Measurements from ENCODE around the gene ISG15. TPM values are rescaled to one million over a fixed set of nuclear protein-coding genes. Genes with fewer than 3 reads are reported as not detected.

The ISG15 gene
- total and polyA plus RNA-seq, 2 of the 13 experiments (the other 11 are each of a cell fraction or from before 2014, with no cell fraction given) = 42.1 to 54.9 TPM

GRCh38 chr1:1000357-1001056, 12.8 kb upstream of the ISG15 start (continued):
- TF ChIP-seq BORCS8-MEF2B (CRISPR knock-in tag; IDR thresholded peaks at IDR 0.05) (0 out of 2 replicates have a peak, but pooled peaks have one; percentile 35), ZNF34 (CRISPR knock-in tag; IDR thresholded peaks at IDR 0.05; ENCODE audit: borderline replicate concordance) (no peak), ATF2 (CRISPR knock-in tag; IDR thresholded peaks at IDR 0.05) (peak; percentile 100), FOSL1 (CRISPR knock-in tag; IDR thresholded peaks at IDR 0.05; ENCODE audit: borderline replicate concordance) (peak; percentile 40; the same call in 1 of the 2 replicates), DRAP1 (CRISPR knock-in tag; IDR thresholded peaks at IDR 0.05) (peak; percentile 37; the same call in 1 of the 2 replicates), MEIS2 (CRISPR knock-in tag; IDR thresholded peaks at IDR 0.05) (no peak; the same call in 1 of the 2 replicates), KAT8 (CRISPR knock-in tag; IDR thresholded peaks at IDR 0.05) (peak; percentile 73; the same call in 1 of the 2 replicates), LBX2 (CRISPR knock-in tag; IDR thresholded peaks at IDR 0.05; ENCODE audit: borderline replicate concordance) (no peak), MEF2D (CRISPR knock-in tag; IDR thresholded peaks at IDR 0.05) (peak; percentile 69; the same call in 1 of the 2 replicates), MLLT10 (CRISPR knock-in tag; IDR thresholded peaks at IDR 0.05) (no peak), YY1 (IDR thresholded peaks at IDR 0.05; ENCODE audit: insufficient read depth, insufficient replicate concordance, low read depth, low read length) (no peak), EED (CRISPR knock-in tag; IDR thresholded peaks at IDR 0.05) (peak; percentile 89; the same call in 1 of the 2 replicates), CAMTA2 (CRISPR knock-in tag; IDR thresholded peaks at IDR 0.05; ENCODE audit: borderline replicate concordance) (no peak), KDM1A (CRISPR knock-in tag; IDR thresholded peaks at IDR 0.05) (peak; percentile 81; the same call in 1 of the 2 replicates), ZNF775 (CRISPR knock-in tag; IDR thresholded peaks at IDR 0.05; ENCODE audit: borderline replicate concordance) (no peak), ZBTB10 (CRISPR knock-in tag; IDR thresholded peaks at IDR 0.05; ENCODE audit: borderline replicate concordance) (peak; percentile 80), GABPA (IDR thresholded peaks at IDR 0.05; ENCODE audit: low read depth, low read length) (no peak), GABPA (CRISPR knock-in tag; IDR thresholded peaks at IDR 0.05; ENCODE audit: low read depth) (peak; percentile 48; the same call in 1 of the 2 replicates), FOXO4 (CRISPR knock-in tag; conservative IDR thresholded peaks at IDR 0.05) (no peak), ZNF441 (CRISPR knock-in tag; IDR thresholded peaks at IDR 0.05; ENCODE audit: borderline replicate concordance) (peak; percentile 43; the same call in 1 of the 2 replicates), FOXC1 (CRISPR knock-in tag; IDR thresholded peaks at IDR 0.05; ENCODE audit: borderline replicate concordance) (peak; percentile 94), HNRNPK (IDR thresholded peaks at IDR 0.05; ENCODE audit: low read depth, low read length, poor library complexity, severe bottlenecking) (peak; percentile 59)

Measured in HepG2 (cell line).